HEK293T (cell line): ENCODE results near the gene CANX.

ENCODE experiments used
- ARNT ChIP-seq: fragments of 450-650 bp; IDR thresholded peaks from 2 replicates; pipeline ENCODE4 v1.6.1; 2017; ENCODE audit warnings: mild to moderate bottlenecking
- TF ChIP-seq, protein P1 (sequence below): fragments of 450-650 bp; IDR thresholded peaks from 2 replicates; pipeline ENCODE4 v1.6.1; 2016

DNA sequence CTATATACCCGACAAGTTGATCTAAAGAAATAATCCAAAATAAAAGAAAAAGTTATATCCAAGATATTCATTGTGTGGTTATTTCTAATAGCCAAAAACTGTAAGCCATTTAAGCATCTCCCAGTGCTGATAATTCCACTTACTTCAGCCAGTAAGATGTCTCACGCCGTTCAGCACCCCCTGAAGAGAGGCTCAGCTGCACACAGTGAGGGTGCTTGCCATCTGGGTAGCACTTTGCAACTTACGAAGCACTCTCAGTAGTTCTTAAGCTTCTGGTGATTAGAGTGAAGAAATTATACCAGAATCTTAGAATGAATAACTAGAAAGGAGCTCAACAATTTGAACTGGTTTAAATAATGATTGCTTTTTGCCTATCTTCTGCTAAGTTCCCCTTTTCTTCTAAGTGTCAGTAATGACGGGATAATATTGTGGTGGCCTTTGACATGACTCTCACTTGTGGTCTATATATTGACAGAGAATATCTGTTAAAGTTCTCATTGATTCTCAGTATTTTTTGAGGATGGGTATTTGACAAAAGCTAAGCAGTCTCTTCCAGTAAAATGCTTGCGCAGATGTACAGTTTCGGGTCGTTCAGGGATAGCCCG, 68.8 kb downstream of the CANX start:
- TF ChIP-seq ARNT: no peak
- TF ChIP-seq, protein P1, sequence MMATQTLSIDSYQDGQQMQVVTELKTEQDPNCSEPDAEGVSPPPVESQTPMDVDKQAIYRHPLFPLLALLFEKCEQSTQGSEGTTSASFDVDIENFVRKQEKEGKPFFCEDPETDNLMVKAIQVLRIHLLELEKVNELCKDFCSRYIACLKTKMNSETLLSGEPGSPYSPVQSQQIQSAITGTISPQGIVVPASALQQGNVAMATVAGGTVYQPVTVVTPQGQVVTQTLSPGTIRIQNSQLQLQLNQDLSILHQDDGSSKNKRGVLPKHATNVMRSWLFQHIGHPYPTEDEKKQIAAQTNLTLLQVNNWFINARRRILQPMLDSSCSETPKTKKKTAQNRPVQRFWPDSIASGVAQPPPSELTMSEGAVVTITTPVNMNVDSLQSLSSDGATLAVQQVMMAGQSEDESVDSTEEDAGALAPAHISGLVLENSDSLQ: no peak
